Caco-2 (cell line): ENCODE measurements around the gene BABAM2. TPM values are rescaled to one million over a fixed set of nuclear protein-coding genes. Genes with fewer than 3 reads are reported as not detected.

Experiments used
- BruUV-seq: library from RNA; stranded (reverse); fragments of 400-500 nt; replicated peaks from 2 replicates; lab custom pipeline; 2021; lab: Mats Ljungman, UMichigan
- CTCF ChIA-PET: fragments of 300-600 bp; sonication (Branson Sonifier 250); formaldehyde crosslinking; loops from one replicate; lab custom pipeline; 2022; ENCODE audit warnings: antibody characterized with exemption; lab: Charles Lee
- POLR2A ChIA-PET: fragments of 300-600 bp; sonication (Branson Sonifier 250); formaldehyde crosslinking; loops from one replicate; lab custom pipeline; 2022; ENCODE audit warnings: antibody characterized with exemption; lab: Charles Lee
- DNase-seq, 2 experiments: peaks; one replicate each; pipeline versions ENCODE4 v3.0.0 to v3.0.0-alpha.2; 2020 to 2022
- H3K27me3 ChIP-seq: replicated peaks from 2 replicates; pipeline ENCODE4 v1.6.0; 2011; ENCODE audit warnings: low read length; ENCODE audit not compliant: control insufficient read depth, insufficient read depth
- H3K36me3 ChIP-seq: 2 replicates; pipeline ENCODE4 v1.5.1; 2011; ENCODE audit warnings: low read length; ENCODE audit not compliant: control insufficient read depth, insufficient read depth
- H3K4me1 ChIP-seq: fragments of 250-450 bp; sonication (Bioruptor Pico); 2 replicates; pipeline ENCODE4 v1.5.1; 2020; ENCODE audit warnings: mild to moderate bottlenecking
- H3K4me3 ChIP-seq: 2 replicates; pipeline ENCODE4 v1.5.1; 2011; ENCODE audit warnings: low read depth, mild to moderate bottlenecking, control low read depth, low read length
- H3K9me3 ChIP-seq: fragments of 250-450 bp; sonication (Bioruptor Pico); 2 replicates; pipeline ENCODE4 v1.5.1; 2020; ENCODE audit warnings: mild to moderate bottlenecking, moderate library complexity
- H3K27ac Mint-ChIP-seq: one replicate; pipeline ENCODE4 v1.8.0; 2022; ENCODE audit warnings: mixed read lengths; ENCODE audit not compliant: unreplicated experiment
- H3K27me3 Mint-ChIP-seq: one replicate; pipeline ENCODE4 v1.8.0; 2022; ENCODE audit warnings: mixed read lengths; ENCODE audit not compliant: insufficient read depth, unreplicated experiment
- H3K36me3 Mint-ChIP-seq: one replicate; pipeline ENCODE4 v1.8.0; 2022; ENCODE audit warnings: mild to moderate bottlenecking, mixed read lengths; ENCODE audit not compliant: insufficient read depth, unreplicated experiment
- H3K4me1 Mint-ChIP-seq: one replicate; pipeline ENCODE4 v1.8.0; 2022; ENCODE audit warnings: low read depth, mixed read lengths; ENCODE audit not compliant: unreplicated experiment
- H3K4me3 Mint-ChIP-seq: one replicate; pipeline ENCODE4 v1.8.0; 2022; ENCODE audit warnings: mild to moderate bottlenecking, moderate library complexity, mixed read lengths; ENCODE audit not compliant: unreplicated experiment
- H3K9me3 Mint-ChIP-seq: one replicate; pipeline ENCODE4 v1.8.0; 2022; ENCODE audit warnings: mixed read lengths; ENCODE audit not compliant: unreplicated experiment
- intact Hi-C: fragments of 100-400 bp; cut with micrococcal nuclease; formaldehyde crosslinking; loops from one replicate; pipeline ENCODE4 v1.10.0; 2022; ENCODE audit not compliant: unreplicated experiment
- total RNA-seq: library from RNA; stranded (reverse); gene quantifications from 2 replicates; pipeline ENCODE4 v1.2.3, GENCODE V29; 2022
- TF ChIP-seq, protein P1 (sequence below), 2 experiments: fragments of 200-600 bp in 1 of 2; IDR thresholded peaks; 1 replicate in 1 of 2; 2 replicates in 1 of 2; pipeline versions ENCODE4 v1.5.1 to v1.8.0; 2011 to 2022; ENCODE audit warnings: antibody characterized with exemption in 1 of 2, control low read depth in 1 of 2, inconsistent platforms in 1 of 2, low read depth in 1 of 2, low read length in 1 of 2, mild to moderate bottlenecking in 1 of 2, moderate library complexity in 1 of 2; ENCODE audit not compliant: insufficient read depth in 1 of 2, severe bottlenecking in 1 of 2, unreplicated experiment in 1 of 2

BABAM2 gene
- total RNA-seq, 1 experiment from 2014 or later: 57.3 TPM

DNA sequence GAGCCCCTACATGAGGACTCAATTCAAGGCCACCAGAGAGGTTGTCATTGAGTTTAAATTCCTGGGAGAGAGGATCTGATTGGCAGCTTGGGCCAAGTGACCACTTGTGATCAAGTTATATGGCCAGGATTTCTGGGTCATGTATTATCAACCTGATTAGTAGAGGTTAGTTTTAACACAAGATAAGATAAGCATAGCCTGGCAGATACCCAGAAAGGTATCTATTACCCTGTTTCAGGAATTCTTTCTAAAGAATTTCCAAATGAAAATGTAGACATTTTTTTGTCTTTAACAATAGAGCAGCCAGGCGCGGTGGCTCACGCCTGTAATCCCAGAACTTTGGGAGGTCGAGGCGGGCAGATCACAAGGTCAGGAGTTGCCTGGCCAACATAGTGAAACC lies 50.5 kb downstream of the BABAM2 start:
- intact Hi-C loops: no loop called here
- H3K4me3 Mint-ChIP-seq: no peak overlapping the region
- H3K9me3 Mint-ChIP-seq: no peaks in the 10 kb centered on the region
- TF ChIP-seq, protein P1, sequence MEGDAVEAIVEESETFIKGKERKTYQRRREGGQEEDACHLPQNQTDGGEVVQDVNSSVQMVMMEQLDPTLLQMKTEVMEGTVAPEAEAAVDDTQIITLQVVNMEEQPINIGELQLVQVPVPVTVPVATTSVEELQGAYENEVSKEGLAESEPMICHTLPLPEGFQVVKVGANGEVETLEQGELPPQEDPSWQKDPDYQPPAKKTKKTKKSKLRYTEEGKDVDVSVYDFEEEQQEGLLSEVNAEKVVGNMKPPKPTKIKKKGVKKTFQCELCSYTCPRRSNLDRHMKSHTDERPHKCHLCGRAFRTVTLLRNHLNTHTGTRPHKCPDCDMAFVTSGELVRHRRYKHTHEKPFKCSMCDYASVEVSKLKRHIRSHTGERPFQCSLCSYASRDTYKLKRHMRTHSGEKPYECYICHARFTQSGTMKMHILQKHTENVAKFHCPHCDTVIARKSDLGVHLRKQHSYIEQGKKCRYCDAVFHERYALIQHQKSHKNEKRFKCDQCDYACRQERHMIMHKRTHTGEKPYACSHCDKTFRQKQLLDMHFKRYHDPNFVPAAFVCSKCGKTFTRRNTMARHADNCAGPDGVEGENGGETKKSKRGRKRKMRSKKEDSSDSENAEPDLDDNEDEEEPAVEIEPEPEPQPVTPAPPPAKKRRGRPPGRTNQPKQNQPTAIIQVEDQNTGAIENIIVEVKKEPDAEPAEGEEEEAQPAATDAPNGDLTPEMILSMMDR (IDR thresholded peaks at IDR 0.05; ENCODE audit: insufficient read depth in 1 of 2, low read depth in 1 of 2, low read length in 1 of 2, severe bottlenecking in 1 of 2, unreplicated experiment in 1 of 2): no peak
- H3K27me3 Mint-ChIP-seq: no peaks in the 10 kb centered on the region
- POLR2A ChIA-PET: no interaction called here
- peaks cover 13% of the 10 kb centered on the region for H3K4me1 Mint-ChIP-seq
- BruUV-seq: no TSS peak
- H3K4me3 ChIP-seq: no peak overlapping the region
- peak overlapping the region; percentile 66 for H3K27ac Mint-ChIP-seq
- peak in 1 of 2 experiments; percentile 18 for DNase-seq
- CTCF ChIA-PET: no interaction called here
- H3K27me3 ChIP-seq: no peaks in the 10 kb centered on the region
- H3K36me3 Mint-ChIP-seq: no peaks in the 10 kb centered on the region
- H3K4me1 ChIP-seq: peaks cover 10% of the 10 kb centered on the region; the same call in 1 of the 2 replicates
- no peaks in the 10 kb centered on the region for H3K36me3 ChIP-seq
- H3K9me3 ChIP-seq: no peaks in the 10 kb centered on the region

DNA sequence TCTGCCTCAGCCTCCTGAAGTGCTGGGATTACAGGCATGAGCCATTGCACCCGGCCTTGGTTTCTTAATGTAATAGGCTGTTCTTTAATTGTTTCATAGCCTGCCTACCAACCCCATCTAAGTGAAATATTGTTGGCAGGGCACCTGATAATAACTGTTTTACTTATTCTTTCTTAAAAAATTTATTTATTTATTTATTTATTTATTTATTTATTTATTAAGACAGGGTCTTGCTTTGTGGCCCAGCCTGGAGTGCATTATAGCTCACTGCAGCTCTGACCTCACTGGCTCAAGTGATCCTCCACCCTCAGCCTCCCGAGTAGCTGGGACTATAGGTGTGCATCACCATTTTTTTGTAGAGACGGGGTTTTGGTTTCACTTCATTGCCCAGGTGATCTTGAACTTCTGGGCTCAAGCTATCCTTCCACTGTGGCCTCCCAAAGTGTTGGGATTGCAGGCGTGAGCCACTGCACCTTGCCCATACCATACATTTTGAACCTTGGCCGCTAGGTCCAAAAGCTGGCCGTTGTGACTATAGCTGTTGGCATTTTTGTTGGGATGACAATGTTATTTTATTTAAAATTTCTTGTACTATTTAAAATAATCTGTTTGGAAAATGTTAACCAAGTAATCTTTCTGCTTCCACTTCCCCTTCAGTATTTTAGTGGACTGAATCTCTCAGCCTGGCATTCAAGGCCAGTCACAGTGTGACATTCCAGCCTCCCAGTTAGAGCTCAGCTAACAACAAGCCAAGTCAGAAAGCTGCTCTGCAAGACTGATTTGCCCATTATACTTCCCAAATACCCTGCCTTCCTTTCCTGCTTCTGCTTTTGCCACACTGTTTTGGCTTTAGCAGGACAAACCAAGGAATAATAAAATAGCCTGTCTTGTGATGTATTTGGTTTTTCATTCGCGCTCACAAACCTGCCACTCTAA lies 52.4 kb downstream of the BABAM2 start:
- no peaks in the 10 kb centered on the region for H3K27me3 ChIP-seq
- no peaks in the 10 kb centered on the region for H3K9me3 ChIP-seq
- Mint-ChIP-seq H3K27ac (no peak overlapping the region), H3K27me3 (no peaks in the 10 kb centered on the region), H3K36me3 (no peaks in the 10 kb centered on the region), H3K4me1 (peaks cover 13% of the 10 kb centered on the region), H3K9me3 (no peaks in the 10 kb centered on the region), H3K4me3 (no peak overlapping the region)
- intact Hi-C loops: no loop called here
- no TSS peak for BruUV-seq
- H3K4me3 ChIP-seq: no peak overlapping the region
- DNase-seq: no peak
- peaks cover 10% of the 10 kb centered on the region; the same call in 1 of the 2 replicates for H3K4me1 ChIP-seq
- POLR2A ChIA-PET: no interaction called here
- CTCF ChIA-PET: interaction anchor here (0.6 kb wide), 1 partner anchor 231 kb away, joined by 3 read pairs; no protein-coding TSS in a partner anchor
- TF ChIP-seq, protein P1 (IDR thresholded peaks at IDR 0.05; ENCODE audit: insufficient read depth in 1 of 2, low read depth in 1 of 2, low read length in 1 of 2, severe bottlenecking in 1 of 2, unreplicated experiment in 1 of 2): no peak
- H3K36me3 ChIP-seq: no peaks in the 10 kb centered on the region

DNA sequence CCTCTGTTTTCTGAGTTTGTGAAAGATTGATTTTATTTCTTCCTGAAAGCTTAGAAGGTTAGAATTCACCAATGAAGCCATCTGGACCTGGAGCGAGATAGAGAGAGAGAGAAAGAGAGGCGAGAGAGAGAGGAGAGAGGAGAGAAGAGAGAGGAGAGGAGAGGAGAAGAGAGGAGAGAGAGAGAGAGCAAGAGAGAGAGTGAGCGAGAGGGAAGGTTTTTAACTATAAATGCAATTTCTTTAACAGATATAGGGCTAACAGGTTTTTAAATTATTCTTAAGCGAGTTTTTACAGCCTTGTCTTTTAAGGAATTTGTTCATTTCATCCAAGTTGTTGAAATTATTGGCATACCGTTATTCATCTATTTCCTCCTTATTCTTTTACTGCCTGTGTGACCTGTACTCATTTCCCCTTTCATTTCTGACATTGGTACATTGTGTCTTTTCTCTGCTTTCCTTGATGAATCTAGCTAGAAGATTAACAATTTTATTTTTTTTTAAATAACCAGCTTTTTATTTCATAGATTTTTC lies 56.1 kb downstream of the BABAM2 start:
- Mint-ChIP-seq H3K27me3 (no peaks in the 10 kb centered on the region), H3K36me3 (no peaks in the 10 kb centered on the region), H3K4me1 (no peaks in the 10 kb centered on the region), H3K9me3 (no peaks in the 10 kb centered on the region), H3K4me3 (no peak overlapping the region), H3K27ac (no peak overlapping the region)
- Histone ChIP-seq H3K36me3 (no peaks in the 10 kb centered on the region), H3K9me3 (no peaks in the 10 kb centered on the region), H3K4me3 (no peak overlapping the region), H3K4me1 (no peaks in the 10 kb centered on the region), H3K27me3 (no peaks in the 10 kb centered on the region)
- ChIA-PET CTCF (no interaction called here), POLR2A (no interaction called here)
- TF ChIP-seq, protein P1 (IDR thresholded peaks at IDR 0.05; ENCODE audit: insufficient read depth in 1 of 2, low read depth in 1 of 2, low read length in 1 of 2, severe bottlenecking in 1 of 2, unreplicated experiment in 1 of 2): no peak
- no peak for DNase-seq
- intact Hi-C loops: no loop called here
- no TSS peak for BruUV-seq
